Measurements from ENCODE around the gene CRABP2. TPM values are rescaled to one million over a fixed set of nuclear protein-coding genes. Genes with fewer than 3 reads are reported as not detected.
A peak's percentile ranks its signal among the peaks of the same experiment; 100 is the strongest.

Gene CRABP2
- total and polyA plus RNA-seq, 2 of the 13 experiments (the other 11 are each of a cell fraction or from before 2014, with no cell fraction given), result 0.40 to 0.60 TPM

GRCh38 chr1:156725683-156726280, 20.4 kb upstream of the CRABP2 start (continued):
- TF ChIP-seq SIN3A (IDR thresholded peaks at IDR 0.05; ENCODE audit: borderline replicate concordance, low read depth, low read length) (no peak), ZNF629 (CRISPR knock-in tag; conservative IDR thresholded peaks at IDR 0.05) (no peak), RBAK (CRISPR knock-in tag; IDR thresholded peaks at IDR 0.05) (no peak), ZNF574 (CRISPR knock-in tag; IDR thresholded peaks at IDR 0.05) (peak; percentile 81), MAZ (IDR thresholded peaks at IDR 0.05; ENCODE audit: borderline replicate concordance, low read depth, low read length) (peak; percentile 72), MAZ (CRISPR knock-in tag; IDR thresholded peaks at IDR 0.05; ENCODE audit: low read depth) (0 out of 2 replicates have a peak, but pooled peaks have one; percentile 46), HNRNPH1 (optimal IDR thresholded peaks at IDR 0.05; ENCODE audit: low read depth, low read length) (no peak), ZNF747 (CRISPR knock-in tag; IDR thresholded peaks at IDR 0.05; ENCODE audit: borderline replicate concordance) (no peak), HBP1 (CRISPR knock-in tag; IDR thresholded peaks at IDR 0.05; ENCODE audit: low read depth) (no peak), ZNF615 (CRISPR knock-in tag; IDR thresholded peaks at IDR 0.05; ENCODE audit: borderline replicate concordance) (no peak), AGO1 (IDR thresholded peaks at IDR 0.05; ENCODE audit: low read depth, low read length, poor library complexity, severe bottlenecking) (no peak), SNAPC2 (CRISPR knock-in tag; IDR thresholded peaks at IDR 0.05) (no peak), GATA4 (IDR thresholded peaks at IDR 0.05; ENCODE audit: borderline replicate concordance, low read depth) (no peak), FOSL2 (CRISPR knock-in tag; IDR thresholded peaks at IDR 0.05) (no peak), ESRRA (CRISPR knock-in tag; IDR thresholded peaks at IDR 0.05; ENCODE audit: low read depth) (no peak)
- TF ChIP-seq, protein P1, sequence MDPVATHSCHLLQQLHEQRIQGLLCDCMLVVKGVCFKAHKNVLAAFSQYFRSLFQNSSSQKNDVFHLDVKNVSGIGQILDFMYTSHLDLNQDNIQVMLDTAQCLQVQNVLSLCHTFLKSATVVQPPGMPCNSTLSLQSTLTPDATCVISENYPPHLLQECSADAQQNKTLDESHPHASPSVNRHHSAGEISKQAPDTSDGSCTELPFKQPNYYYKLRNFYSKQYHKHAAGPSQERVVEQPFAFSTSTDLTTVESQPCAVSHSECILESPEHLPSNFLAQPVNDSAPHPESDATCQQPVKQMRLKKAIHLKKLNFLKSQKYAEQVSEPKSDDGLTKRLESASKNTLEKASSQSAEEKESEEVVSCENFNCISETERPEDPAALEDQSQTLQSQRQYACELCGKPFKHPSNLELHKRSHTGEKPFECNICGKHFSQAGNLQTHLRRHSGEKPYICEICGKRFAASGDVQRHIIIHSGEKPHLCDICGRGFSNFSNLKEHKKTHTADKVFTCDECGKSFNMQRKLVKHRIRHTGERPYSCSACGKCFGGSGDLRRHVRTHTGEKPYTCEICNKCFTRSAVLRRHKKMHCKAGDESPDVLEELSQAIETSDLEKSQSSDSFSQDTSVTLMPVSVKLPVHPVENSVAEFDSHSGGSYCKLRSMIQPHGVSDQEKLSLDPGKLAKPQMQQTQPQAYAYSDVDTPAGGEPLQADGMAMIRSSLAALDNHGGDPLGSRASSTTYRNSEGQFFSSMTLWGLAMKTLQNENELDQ (CRISPR knock-in tag; IDR thresholded peaks at IDR 0.05; ENCODE audit: borderline replicate concordance), result no peak
- TF ChIP-seq, protein P2, sequence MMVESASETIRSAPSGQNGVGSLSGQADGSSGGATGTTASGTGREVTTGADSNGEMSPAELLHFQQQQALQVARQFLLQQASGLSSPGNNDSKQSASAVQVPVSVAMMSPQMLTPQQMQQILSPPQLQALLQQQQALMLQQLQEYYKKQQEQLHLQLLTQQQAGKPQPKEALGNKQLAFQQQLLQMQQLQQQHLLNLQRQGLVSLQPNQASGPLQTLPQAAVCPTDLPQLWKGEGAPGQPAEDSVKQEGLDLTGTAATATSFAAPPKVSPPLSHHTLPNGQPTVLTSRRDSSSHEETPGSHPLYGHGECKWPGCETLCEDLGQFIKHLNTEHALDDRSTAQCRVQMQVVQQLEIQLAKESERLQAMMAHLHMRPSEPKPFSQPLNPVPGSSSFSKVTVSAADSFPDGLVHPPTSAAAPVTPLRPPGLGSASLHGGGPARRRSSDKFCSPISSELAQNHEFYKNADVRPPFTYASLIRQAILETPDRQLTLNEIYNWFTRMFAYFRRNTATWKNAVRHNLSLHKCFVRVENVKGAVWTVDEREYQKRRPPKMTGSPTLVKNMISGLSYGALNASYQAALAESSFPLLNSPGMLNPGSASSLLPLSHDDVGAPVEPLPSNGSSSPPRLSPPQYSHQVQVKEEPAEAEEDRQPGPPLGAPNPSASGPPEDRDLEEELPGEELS (CRISPR knock-in tag; IDR thresholded peaks at IDR 0.05), result no peak
- TF ChIP-seq, protein P3, sequence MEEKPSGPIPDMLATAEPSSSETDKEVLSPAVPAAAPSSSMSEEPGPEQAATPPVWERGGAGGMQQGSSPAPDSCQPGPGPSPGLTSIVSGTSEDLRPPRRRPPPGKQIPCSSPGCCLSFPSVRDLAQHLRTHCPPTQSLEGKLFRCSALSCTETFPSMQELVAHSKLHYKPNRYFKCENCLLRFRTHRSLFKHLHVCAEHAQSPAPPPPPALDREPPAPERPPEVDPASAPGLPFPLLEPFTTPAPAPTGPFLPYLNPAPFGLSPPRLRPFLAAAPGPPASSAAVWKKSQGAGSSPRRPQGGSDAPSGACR (CRISPR knock-in tag; IDR thresholded peaks at IDR 0.05), result 0 out of 2 replicates have a peak, but pooled peaks have one; percentile 43
